HG03442 (cell line): ENCODE measurements around the gene ZFAND3.

Experiments
- ATAC-seq: cut with Tn5 transposase; IDR thresholded peaks from one replicate; pipeline ENCODE4 v1.9.1; 2021; ENCODE audit warnings: mild to moderate bottlenecking, moderate library complexity; ENCODE audit not compliant: unreplicated experiment

The ZFAND3 gene

GRCh38 chr6:37965964-37966676, 146.6 kb downstream of the ZFAND3 start:
- peak; percentile 61 for ATAC-seq

GRCh38 chr6:37966801-37967200, 147.3 kb downstream of the ZFAND3 start:
- no peak for ATAC-seq

- no peak for ATAC-seq
These were observed 148.1 kb downstream of the ZFAND3 start for GRCh38 chr6:37967651-37968050.

DNA sequence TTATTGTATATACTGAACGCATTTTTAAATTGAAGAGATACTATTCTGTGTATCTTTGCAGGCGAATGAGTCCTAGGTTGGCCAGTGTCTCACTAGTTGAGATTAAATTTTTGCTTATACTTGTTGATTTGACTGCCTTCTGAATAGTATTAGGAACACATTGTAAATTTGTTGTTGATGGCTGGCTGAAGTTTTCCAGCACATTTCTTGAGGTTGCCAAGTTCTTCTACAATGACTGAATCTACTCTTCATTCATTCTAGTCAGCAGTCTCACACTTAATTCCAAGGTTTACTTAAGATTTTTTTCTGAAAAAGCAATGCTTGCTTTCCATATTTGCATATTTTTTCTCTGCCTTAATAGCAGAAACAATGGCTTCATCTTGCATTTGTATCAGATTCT, 151.7 kb downstream of the ZFAND3 start:
- ATAC-seq: no peak

GRCh38 chr6:37971711-37972390, 152.3 kb downstream of the ZFAND3 start:
- ATAC-seq: no peak

GRCh38 chr6:37972994-37973757, 153.6 kb downstream of the ZFAND3 start:
- no peak for ATAC-seq

- ATAC-seq: no peak
These were observed 154.9 kb downstream of the ZFAND3 start for GRCh38 chr6:37974381-37974780.

- no peak for ATAC-seq
These were observed 155.4 kb downstream of the ZFAND3 start for GRCh38 chr6:37974943-37975342.

DNA sequence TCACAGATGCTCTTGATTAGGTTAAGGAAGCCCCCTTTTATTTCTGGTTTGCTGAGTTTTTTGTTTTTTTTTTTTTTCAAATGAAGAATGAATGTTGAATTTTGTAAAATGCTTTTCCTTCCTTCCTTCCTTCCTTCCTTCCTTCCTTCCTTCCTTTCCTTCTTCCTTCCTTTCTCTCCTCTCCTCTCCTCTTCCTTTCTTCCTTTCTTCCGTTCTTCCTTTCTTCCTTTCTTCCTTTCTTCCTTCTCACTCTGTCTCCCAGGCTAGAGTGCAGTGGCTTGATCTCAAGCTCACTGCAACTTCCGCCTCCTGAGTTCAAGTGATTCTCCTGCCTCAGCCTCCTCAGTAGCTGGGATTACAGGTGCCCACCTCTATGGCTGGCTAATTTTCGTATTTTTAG, 158.2 kb downstream of the ZFAND3 start:
- no peak for ATAC-seq

- no peak for ATAC-seq
These were observed 160.1 kb downstream of the ZFAND3 start for GRCh38 chr6:37979392-37980221.

DNA sequence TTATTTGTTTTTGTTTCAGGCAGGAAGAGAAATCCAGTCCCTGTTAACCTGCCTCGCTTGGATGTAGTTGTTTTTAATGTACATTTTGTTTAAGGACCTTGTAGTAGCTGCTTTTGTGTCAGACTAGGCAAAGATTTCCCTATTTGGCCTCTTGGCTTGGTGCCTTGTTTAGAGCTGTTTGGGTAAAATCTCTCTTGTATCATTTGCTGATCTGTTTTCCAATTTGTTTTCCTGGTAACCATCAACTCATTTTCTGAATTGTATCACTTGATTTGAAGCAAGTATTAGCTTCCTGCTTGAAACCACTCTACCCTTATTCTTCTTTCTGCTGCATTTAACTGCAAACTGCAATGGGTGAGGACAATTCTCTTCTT, 160.7 kb downstream of the ZFAND3 start:
- ATAC-seq: no peak

- no peak for ATAC-seq
These were observed 162.1 kb downstream of the ZFAND3 start for GRCh38 chr6:37981626-37982025.

DNA sequence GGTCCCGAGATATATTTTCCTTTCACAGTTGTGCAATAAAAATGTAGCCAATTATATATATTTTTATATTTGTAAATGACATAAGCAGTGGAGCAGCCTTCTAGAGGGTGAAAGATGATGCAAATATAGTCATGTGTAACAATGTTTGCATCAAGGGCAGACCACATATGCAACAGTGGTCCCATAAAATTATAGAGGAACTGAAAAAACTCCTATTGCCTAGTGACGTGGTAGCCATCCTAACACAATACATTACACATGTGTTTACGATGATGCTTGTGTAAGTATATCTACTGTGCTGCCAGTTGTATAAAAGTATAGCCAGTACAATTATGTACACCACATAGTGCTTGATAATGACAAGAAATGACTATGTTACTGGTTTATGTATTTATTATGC, 162.8 kb downstream of the ZFAND3 start:
- ATAC-seq: no peak

GRCh38 chr6:37983720-37984501, 164.4 kb downstream of the ZFAND3 start:
- no peak for ATAC-seq

DNA sequence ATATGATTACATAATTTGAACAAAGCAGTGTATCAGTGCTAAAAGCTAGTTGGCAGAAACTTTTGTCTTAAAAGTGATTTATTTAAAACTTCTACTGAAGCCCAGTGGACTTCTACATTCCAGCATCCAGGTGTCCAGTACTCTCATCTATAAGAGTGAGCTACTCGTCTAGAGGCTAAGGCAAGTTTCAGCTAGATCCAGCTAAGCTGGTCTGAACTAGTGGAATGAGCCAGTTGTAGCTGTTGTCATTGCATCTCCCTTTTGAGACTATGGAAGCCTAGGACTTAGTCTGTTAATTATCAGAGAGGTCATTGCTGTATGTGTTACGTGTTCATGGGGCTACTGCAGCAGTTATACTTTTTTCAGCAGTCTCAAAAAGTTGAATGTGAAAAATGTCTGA, 165.1 kb downstream of the ZFAND3 start:
- no peak for ATAC-seq

DNA sequence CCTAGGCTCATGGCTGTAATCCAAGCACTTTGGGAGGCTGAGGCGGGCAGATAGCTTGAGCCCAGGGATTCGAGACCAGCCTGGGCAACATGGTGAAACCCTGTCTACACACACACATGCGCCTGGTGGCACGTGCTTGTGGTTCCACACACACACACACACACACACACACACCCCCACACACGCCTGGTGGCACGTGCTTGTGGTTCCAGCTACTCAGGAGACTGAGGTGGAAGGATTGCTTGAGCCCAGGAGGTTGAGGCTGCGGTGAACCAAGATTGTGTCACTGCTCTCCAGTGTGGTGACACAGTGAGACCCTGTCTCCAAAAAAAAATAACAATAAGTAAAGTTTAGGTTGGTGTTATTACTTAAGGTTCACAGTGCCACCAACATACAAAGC, 165.8 kb downstream of the ZFAND3 start:
- ATAC-seq: no peak

GRCh38 chr6:37987018-37987417, 167.5 kb downstream of the ZFAND3 start:
- ATAC-seq: no peak

- no peak for ATAC-seq
These were observed 168.0 kb downstream of the ZFAND3 start for GRCh38 chr6:37987559-37987958.

DNA sequence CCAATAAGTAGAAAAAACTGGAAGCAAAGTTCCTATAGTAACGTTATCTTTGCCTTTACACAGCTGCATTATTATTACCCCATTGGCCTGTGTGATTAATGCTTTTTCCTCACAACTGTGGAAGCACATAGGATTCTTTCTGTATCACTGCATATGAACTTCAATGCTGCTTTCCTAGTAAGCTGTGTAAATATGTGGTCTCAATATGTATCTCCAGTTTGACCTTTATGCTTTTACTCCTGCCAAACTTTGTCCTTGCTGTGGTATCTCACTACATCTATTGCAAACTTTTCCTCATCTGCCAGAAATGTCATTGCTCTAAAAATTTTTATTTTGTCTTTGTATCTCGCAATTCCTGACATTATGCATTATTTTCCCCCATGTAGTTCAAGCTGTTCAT, 168.6 kb downstream of the ZFAND3 start:
- ATAC-seq: no peak

DNA sequence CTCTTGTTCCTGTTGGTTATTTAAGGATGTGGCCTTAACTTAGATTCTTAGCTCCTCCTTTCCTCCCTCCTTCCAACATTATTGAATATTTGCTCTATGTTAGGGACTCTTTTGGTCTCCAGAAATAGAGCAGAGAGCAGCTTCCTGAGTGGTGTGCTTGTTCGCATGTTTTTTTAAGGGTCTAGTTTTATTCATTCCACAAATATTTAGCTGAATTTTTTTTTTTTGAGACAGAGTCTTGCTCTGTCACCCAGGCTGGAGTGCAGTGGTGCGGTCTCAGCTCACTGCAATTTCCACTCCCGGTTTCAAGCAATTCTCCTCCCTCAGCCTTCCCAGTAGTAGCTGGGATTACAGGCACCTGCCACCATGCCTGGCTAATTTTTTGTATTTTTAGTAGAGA, 169.2 kb downstream of the ZFAND3 start:
- ATAC-seq: no peak
